Measurements from ENCODE around the gene TYR. TPM values are rescaled to one million over a fixed set of nuclear protein-coding genes. Genes with fewer than 3 reads are reported as not detected.
"Not testable (repeated sequence)": the region's sequence is repeated elsewhere in the genome, so short reads cannot be mapped to it uniquely, and the experiment has no call there.

TYR gene
- not detected in 2 replicates for polyA plus RNA-seq (2014; cell fraction: cytosol; rRNA removed)
- not detected in 2 replicates for polyA plus RNA-seq (2014; cell fraction: nucleus; rRNA removed)

GRCh38 chr11:89177691-89178231, at the start of gene TYR:
TSS of gene TYR (plus strand) at chr11:89177875. CDS start at chr11:89177954, 79 bp downstream.
- DNase-seq (ENCODE audit: low spot score) = no peak

DNA sequence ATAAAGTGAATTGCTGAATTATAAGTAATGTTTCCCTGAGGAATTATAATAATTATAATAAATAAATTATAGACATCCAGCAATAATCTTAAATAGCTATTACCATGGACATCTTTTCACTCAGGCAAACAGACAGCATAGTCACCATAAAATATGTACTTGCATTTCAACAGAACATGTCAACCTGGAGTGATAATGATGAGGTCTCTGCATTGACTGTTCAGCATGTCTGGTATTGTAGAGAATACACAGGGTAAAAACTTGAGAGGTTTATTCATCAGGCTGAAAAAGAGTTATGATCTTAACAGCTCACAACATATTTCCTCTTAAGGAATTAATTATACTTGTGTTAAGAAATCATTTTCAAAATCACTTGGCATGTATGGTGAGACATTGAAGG, 41.1 kb upstream of the TYR start:
- no peak for DNase-seq (ENCODE audit: low spot score)

DNA sequence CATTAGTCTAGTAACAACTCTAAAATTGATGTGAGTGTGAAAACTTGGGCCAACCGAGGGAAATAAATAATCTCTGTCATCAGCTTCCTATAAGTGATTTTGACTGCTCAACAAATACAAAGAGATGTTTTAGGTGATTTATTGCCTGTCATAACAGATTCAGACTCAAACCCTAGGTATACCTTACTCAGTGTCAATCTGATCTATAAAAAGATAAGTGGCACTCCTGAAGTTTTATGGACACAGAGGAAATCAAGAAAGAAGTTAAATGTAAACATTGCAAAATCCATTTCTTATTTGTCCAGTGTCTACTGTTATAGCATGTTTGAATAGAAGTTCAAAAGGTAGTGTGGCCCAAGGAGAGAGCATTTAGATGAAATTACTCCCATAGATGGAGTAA, 30.4 kb upstream of the TYR start:
- no peak for DNase-seq (ENCODE audit: low spot score)

- DNase-seq (ENCODE audit: low spot score) = no peak
Observed at GRCh38 chr11:89159974-89160373, 17.7 kb upstream of the TYR start.

- DNase-seq (ENCODE audit: low spot score) = no peak
Observed at GRCh38 chr11:89161949-89162348, 15.7 kb upstream of the TYR start.

- DNase-seq (ENCODE audit: low spot score) = no peak
Observed at GRCh38 chr11:89163686-89164085, 14.0 kb upstream of the TYR start.

DNA sequence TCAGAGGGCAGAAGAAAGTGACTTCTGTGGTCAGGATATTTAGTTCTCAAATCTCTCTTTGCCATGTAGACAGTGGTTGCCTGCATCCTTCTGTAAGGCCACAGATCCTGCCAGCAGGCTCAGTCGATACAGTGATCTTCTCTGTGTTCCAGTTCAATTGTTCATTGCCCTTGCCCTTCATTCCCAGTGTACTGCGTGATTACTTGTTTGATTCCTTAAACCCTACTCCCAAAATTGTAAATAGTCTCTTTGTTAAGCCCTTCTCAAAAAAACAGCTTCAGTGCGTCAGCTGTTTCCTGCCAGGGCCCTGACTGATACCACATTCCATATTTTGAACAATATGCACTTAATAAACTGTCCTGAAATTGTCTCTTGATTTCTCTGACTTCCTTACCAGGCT, 9.3 kb upstream of the TYR start:
- no peak for DNase-seq (ENCODE audit: low spot score)

DNA sequence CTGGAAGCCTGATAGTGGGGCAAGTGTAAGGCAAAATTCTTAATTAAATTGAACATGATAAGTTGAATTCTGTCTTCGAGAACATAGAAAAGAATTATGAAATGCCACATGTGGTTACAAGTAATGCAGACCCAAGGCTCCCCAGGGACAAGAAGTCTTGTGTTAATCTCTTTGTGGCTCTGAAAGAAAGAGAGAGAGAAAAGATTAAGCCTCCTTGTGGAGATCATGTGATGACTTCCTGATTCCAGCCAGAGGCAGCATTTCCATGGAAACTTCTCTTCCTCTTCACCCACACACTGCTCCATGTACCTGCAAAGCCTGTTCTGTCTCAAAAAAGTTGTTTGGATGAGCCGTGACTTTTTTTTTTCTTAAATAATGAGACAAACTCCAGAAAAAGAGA, 1.9 kb upstream of the TYR start:
- no peak for DNase-seq (ENCODE audit: low spot score)

DNA sequence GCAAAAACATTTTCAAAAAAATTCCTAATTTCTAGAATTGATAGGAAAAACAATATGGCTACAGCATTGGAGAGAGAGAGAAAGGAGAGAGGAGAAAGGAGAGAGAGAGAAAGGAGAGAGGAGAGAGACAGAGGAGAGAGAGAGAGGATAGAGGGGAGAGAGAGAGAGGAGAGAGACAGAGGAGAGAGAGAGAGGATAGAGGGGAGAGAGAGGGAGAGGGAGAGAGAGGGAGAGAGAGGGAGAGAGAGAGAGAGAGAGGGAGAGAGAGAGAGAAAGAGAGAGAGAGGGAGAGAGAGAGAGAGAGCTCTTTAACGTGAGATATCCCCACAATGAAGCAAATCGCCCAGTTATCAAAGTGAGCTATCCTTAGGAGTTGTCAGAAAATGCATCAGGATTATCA, 737 bp upstream of the TYR start:
- DNase-seq (ENCODE audit: low spot score) = no peak

DNA sequence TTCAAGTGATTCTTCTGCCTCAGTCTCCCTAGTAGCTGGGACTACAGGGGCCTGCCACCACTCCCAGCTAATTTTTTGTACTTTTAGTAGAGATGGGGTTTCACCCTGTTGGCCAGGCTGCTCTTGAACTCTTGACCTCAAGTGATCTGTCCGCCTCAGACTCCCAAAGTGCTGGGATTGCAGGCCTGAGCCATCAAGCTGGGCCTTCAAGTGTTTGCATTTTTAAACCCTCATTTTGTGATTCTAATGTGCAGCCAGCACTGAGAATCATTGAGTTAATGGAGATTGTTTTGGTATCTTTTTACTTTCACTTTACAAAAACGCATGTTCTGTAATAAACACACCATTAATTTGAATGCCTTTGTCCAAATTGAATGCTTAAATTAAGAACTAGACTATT, 3.4 kb downstream of the TYR start:
- DNase-seq (ENCODE audit: low spot score) = no peak

- no peak for DNase-seq (ENCODE audit: low spot score)
Observed at GRCh38 chr11:89182773-89183518, 5.3 kb downstream of the TYR start.

DNA sequence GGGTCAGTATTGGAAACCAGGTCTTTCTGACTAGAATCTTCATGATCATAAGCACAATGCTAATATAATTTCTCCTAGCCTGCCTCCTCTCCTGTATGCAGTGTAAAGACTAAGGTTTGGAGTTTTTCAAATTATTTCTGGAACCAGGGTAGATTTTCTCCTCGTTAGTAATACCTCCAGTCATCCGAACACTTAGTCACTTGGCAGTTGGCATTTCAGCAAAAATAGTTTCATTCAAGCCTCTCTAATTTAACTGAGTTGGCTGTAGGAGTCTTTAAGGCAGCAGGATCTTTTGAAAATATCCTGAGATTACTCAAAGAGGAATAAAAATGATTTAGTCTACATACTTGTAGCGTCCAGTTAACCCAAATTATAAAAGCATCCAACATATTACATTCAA, 6.3 kb downstream of the TYR start:
- DNase-seq (ENCODE audit: low spot score) = no peak

DNA sequence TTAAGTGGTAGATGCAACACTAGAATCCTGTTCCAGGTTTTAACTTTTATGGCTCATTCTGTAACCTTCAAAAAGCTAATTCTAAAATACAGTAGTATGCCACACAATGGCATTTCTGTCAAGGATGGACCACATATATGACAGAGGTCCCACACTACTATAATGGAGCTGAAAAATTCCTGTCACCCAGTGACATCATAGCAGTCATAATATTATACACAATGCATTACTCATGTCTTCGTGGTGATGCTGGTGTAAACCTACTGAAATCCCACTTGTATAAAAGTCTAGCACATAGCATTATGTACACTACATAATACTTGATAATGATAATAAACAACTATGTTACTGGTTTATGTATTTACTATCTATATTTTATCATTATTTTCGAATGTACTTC, 12.1 kb downstream of the TYR start:
- DNase-seq (ENCODE audit: low spot score) = no peak

DNA sequence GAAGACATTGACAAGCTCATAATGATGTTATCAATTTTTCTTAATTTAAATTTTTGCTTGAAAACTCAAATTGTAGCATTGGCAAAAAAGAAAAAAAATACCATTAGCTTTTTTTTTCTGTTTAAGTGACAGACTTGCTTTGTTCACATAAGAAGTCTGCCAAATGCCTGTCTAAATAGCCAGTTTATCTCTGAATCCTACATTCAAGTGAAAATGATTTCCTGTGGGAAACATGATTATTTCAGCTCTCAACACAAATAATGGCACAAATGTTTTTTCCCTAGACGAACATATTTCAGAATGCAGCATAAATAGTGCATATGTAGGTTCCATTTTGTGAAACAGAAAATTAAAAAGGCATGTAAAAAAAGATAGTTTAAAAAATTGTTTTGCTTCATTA, 23.5 kb downstream of the TYR start:
- DNase-seq (ENCODE audit: low spot score) = no peak

DNA sequence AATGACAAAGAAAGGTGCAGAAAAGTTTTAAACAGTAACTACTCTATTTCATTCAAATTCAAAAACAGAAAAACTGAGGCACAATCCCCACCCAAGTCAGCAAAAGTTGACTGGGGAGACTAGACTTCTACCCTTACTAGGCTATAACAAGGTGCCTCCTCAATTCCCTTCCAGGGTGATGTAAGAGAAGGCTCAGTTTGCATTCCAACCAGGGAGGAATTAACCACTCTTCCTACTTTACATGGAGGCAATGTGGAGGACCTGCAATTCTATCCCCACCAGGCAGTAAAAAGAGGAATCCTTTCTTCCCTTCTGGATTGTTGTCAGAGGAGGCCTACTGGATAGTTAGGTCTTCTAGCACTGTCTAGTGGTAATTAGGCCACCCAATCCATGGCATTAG, 26.1 kb downstream of the TYR start:
- DNase-seq (ENCODE audit: low spot score) = no peak

DNA sequence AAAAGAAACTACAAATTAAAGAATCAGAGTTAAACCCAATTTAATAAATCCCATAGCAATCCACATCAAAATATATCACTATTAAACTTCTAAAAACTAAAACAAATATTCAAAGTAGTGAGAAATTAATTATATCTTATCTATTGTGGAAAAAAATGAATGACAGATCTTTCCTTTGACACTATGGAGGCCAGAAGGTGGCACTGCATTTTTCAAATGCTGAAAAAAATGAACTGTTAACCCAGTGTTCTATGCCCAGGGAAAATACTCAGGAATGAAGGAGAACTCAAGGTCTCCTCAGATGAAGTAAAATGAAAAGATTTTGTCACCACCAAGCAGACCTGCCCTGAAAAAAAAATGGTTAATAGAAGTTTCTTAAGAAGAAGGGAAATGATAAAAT, 27.7 kb downstream of the TYR start:
- DNase-seq (ENCODE audit: low spot score) = no peak

GRCh38 chr11:89220684-89221339, 43.1 kb downstream of the TYR start:
- no peak for DNase-seq (ENCODE audit: low spot score)

DNA sequence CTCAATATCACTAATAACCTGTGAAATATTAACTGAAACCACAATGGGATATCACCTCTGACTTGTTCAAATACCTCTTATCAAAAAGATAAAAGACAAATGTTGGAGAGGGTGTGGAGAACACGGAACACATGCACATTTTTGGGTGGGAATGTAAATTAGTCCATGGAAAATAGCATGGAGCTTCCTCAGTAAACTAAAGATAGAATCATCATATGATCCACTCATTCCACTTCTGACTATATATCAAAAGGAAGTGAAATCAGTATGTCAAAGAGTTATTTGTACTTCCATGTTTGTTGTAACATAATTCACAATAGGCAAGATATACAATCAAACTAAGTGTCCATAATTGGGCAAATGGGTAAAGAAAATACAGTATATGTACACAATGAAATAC, 57.4 kb downstream of the TYR start:
- no peak for DNase-seq (ENCODE audit: low spot score)

GRCh38 chr11:89235976-89236375, 58.3 kb downstream of the TYR start:
- no peak for DNase-seq (ENCODE audit: low spot score)

GRCh38 chr11:89247007-89247406, 69.3 kb downstream of the TYR start:
- DNase-seq (ENCODE audit: low spot score) = not testable (repeated sequence)

DNA sequence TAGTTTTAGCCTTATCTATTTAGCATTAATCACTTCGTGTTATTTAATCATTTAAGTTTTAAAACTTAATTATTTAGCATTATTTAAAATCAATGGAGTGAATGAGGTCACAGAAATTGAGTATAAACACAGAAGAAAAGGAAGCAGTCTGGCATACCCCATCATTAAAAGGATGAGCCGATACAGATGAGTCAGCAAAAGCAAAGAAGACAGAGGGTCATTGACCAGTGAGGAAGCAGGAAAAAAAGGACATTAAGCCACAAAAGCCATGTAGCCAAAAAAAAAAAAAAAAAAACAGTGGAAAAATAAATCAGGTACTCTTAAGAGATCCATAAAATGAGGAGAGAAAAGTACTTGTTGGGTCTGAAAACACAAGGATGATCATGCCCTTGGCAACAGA, 71.5 kb downstream of the TYR start:
- no peak for DNase-seq (ENCODE audit: low spot score)

DNA sequence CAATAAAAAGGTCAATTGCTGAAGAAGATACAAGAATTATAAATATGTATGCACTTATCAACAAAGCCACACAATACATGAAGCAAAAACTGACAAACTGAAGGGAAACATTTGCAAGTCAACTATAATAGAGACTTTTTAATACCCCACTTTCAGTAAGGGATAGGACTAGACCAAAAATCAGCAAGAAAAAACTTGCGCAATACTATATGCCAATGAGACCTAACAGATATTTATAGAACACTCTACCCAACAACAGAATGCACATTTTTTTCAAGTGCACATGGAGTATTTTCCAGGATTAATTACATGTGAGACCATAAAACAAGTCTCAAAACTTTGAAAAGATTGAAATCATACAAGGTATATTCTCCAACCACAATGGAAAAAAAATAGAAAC, 83.8 kb downstream of the TYR start:
- DNase-seq (ENCODE audit: low spot score) = not testable (repeated sequence)

DNA sequence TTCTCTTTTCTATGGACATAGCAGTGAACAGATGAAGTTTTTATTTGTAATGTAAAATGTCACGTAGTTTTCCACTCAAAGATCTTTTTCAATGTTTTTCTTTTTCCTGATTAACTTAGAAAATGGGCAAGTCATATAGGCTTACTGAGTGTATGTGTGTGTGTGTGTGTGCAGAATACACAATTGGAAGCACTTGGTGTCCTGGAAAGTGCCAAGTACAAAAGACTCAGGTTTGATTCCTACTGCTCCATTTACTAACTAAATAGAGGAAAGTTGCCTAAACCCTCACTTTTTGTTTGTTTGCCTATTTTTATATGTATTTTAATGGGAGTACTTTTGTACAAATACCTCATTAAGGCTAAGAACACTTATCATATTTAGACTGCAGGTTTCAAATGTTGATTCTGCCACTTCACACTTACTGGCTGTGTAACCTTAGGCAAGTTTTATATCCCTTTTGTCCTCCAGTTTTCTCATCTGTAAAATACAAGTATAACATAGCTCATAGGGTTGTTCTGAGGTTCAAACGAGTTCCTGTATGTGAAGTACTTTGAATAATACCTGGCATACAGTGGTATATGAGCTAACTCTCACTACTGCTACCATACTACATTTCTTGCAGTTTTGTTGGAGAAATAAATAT, 90.1 kb downstream of the TYR start:
- no peak for DNase-seq (ENCODE audit: low spot score)

Data from SK-N-DZ (cell line).